SU-DHL-6 (cell line): ENCODE results near the gene FGD4.

Experiments used
- CTCF ChIP-seq: fragments of 200-600 bp; sonication (generic); IDR thresholded peaks from one replicate; pipeline ENCODE4 v1.5.1; 2017; ENCODE audit warnings: antibody characterized with exemption, mild to moderate bottlenecking, low read length, moderate library complexity; ENCODE audit not compliant: insufficient read depth, poor library complexity, severe bottlenecking
- EZH2phosphoT487 ChIP-seq: fragments of 200-600 bp; sonication (generic), shearing (Covaris generic); conservative IDR thresholded peaks from 2 replicates; pipeline ENCODE4 v1.6.1; 2018; ENCODE audit warnings: mild to moderate bottlenecking, antibody characterized with exemption, low read length, moderate library complexity, mixed read lengths

- TF ChIP-seq CTCF (no peak), EZH2phosphoT487 (no peak)
These were observed 4.3 kb upstream of the FGD4 start for GRCh38 chr12:32395026-32395425.
